ENCODE data around the gene SIX2.
"Not testable (repeated sequence)": the region's sequence is repeated elsewhere in the genome, so short reads cannot be mapped to it uniquely, and the experiment has no call there.

Gene SIX2

DNA sequence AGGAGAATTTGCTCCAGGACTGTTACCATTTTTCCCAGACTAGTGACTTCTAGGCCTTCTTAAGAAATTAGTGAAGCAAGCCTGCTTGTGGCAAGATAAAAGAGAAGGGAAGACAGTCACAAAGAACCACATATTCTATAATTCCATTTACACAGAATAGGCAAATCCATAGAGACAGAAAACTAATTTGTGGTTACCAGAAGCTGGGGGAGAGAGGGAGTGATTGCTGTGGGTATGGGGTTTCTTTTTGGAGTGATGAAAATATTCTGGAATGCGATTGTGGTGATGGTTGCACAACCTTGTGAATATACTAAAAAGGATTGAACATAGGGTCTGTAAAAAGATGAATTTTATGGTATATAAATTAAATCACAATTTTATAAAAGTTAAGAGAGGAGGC is 37.5 kb upstream of the SIX2 start:
- no peak overlapping the region for H3K4me3 ChIP-seq (replicated peaks in 1 of 2; ENCODE audit: low read depth in 2 of 2, low read length in 2 of 2)
- TF ChIP-seq, protein P1, sequence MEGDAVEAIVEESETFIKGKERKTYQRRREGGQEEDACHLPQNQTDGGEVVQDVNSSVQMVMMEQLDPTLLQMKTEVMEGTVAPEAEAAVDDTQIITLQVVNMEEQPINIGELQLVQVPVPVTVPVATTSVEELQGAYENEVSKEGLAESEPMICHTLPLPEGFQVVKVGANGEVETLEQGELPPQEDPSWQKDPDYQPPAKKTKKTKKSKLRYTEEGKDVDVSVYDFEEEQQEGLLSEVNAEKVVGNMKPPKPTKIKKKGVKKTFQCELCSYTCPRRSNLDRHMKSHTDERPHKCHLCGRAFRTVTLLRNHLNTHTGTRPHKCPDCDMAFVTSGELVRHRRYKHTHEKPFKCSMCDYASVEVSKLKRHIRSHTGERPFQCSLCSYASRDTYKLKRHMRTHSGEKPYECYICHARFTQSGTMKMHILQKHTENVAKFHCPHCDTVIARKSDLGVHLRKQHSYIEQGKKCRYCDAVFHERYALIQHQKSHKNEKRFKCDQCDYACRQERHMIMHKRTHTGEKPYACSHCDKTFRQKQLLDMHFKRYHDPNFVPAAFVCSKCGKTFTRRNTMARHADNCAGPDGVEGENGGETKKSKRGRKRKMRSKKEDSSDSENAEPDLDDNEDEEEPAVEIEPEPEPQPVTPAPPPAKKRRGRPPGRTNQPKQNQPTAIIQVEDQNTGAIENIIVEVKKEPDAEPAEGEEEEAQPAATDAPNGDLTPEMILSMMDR (IDR thresholded peaks at IDR 0.05; ENCODE audit: low read depth, low read length) = no peak
- DNase-seq (ENCODE audit: low read depth in 2 of 2) = peak; percentile 50 to 53

GRCh38 chr2:45045706-45046105 is 36.5 kb upstream of the SIX2 start:
- DNase-seq (ENCODE audit: low read depth in 2 of 2) = no peak
- TF ChIP-seq, protein P1 (IDR thresholded peaks at IDR 0.05; ENCODE audit: low read depth, low read length) = no peak
- H3K4me3 ChIP-seq (replicated peaks in 1 of 2; ENCODE audit: low read depth in 2 of 2, low read length in 2 of 2) = no peak overlapping the region

DNA sequence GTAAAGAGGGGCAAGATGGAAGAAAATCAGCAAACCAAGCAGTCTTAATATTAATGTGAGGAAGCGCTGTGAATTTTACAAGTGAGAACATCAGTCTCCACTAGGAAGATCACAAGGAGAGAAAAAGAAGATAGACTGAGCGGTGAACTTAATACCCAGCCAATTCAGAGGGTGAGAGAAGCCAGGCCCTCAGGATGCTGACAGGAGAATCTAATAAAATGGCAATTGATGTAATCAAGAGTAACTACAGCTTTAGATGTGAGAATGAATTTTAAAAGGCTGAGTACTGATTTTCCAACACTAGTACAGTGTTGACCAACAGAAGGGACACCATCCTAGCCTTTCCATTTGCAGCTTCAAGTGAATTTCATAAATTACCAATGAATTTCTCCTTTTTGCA is 35.7 kb upstream of the SIX2 start:
- no peak overlapping the region for H3K4me3 ChIP-seq (replicated peaks in 1 of 2; ENCODE audit: low read depth in 2 of 2, low read length in 2 of 2)
- no peak for DNase-seq (ENCODE audit: low read depth in 2 of 2)
- TF ChIP-seq, protein P1 (IDR thresholded peaks at IDR 0.05; ENCODE audit: low read depth, low read length) = no peak

- H3K4me3 ChIP-seq (replicated peaks in 1 of 2; ENCODE audit: low read depth in 2 of 2, low read length in 2 of 2) = no peak overlapping the region
- TF ChIP-seq, protein P1 (IDR thresholded peaks at IDR 0.05; ENCODE audit: low read depth, low read length) = no peak
- DNase-seq (ENCODE audit: low read depth in 2 of 2) = no peak
Measured at GRCh38 chr2:45043174-45043573, 33.9 kb upstream of the SIX2 start.

- DNase-seq (ENCODE audit: low read depth in 2 of 2) = no peak
- H3K4me3 ChIP-seq (replicated peaks in 1 of 2; ENCODE audit: low read depth in 2 of 2, low read length in 2 of 2) = no peak overlapping the region
- TF ChIP-seq, protein P1 (IDR thresholded peaks at IDR 0.05; ENCODE audit: low read depth, low read length) = no peak
Measured at GRCh38 chr2:45042401-45042800, 33.1 kb upstream of the SIX2 start.

GRCh38 chr2:45040786-45041185 is 31.5 kb upstream of the SIX2 start:
- H3K4me3 ChIP-seq (replicated peaks in 1 of 2; ENCODE audit: low read depth in 2 of 2, low read length in 2 of 2) = no peak overlapping the region
- no peak for DNase-seq (ENCODE audit: low read depth in 2 of 2)
- TF ChIP-seq, protein P1 (IDR thresholded peaks at IDR 0.05; ENCODE audit: low read depth, low read length) = no peak

- not testable (repeated sequence) for H3K4me3 ChIP-seq (replicated peaks in 1 of 2; ENCODE audit: low read depth in 2 of 2, low read length in 2 of 2); DNase-seq (ENCODE audit: low read depth in 2 of 2)
Measured at GRCh38 chr2:45039804-45040203, 30.6 kb upstream of the SIX2 start.

DNA sequence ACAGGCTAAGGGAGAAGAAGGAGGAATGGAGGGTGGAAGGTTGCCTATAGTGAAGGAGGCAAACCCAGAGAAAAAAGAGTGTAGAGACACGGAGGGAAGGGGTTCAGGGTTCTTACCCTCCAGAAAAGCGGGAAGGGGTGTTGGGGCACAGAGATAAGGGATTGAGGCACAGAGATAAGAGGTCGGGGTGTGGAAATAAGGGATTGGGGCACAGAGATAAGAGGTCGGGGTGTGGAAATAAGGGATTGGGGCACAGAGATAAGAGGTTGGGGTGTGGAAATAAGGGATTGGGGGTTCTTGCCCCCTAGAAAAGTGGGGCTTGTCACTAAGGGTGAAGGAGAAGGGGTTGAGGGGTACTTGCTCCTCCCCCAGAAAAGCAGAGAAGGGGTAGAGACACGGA is 29.6 kb upstream of the SIX2 start:
- H3K4me3 ChIP-seq (replicated peaks in 1 of 2; ENCODE audit: low read depth in 2 of 2, low read length in 2 of 2); DNase-seq (ENCODE audit: low read depth in 2 of 2): not testable (repeated sequence)

Measured in cardiac fibroblast (primary cell).